ENCODE data around the gene SSH2. TPM values are rescaled to one million over a fixed set of nuclear protein-coding genes. Genes with fewer than 3 reads are reported as not detected.

Gene SSH2
- polyA plus RNA-seq, 3 donors: 31.9 to 66.6 (median 54.0) TPM

DNA sequence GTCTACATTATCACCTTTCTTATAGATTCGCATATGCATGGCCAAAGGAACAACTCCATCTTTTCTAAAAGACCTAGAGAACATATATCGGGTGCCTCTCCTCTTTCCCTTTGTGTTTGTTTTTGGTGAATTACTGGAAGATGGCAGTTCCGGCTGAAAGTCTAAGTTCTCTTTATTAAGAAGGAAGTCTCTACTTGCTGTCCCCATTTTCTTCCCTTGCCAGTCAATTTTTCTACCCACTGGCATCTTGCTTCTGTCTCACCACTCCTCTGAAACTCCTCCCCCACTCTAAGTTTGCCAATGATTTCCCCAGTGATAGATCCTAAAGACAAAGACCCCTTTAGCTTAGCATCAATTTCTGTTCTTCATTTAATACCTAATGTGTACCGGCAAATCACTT lies 213.5 kb downstream of the SSH2 start:
- peak overlapping the region; percentile 2 for H2AFZ ChIP-seq (ENCODE audit: insufficient read depth, low read depth, low read length, poor library complexity, severe bottlenecking)
- peaks cover 0 to 6% (median 0%) of the 10 kb centered on the region in 7 donors for H3K9me3 Mint-ChIP-seq

GRCh38 chr17:29715680-29716079 lies 214.3 kb downstream of the SSH2 start:
- H3K4me1 ChIP-seq (ENCODE audit: control insufficient read depth in 1 of 2, insufficient read depth in 2 of 2, low read length in 2 of 2): peaks cover 83 to 100% of the 10 kb centered on the region in 2 donors
- H3K27ac ChIP-seq (ENCODE audit: low read depth in 1 of 2, low read length in 2 of 2): peak overlapping the region in 1 of 2 donors; percentile 90
- H3K79me2 ChIP-seq (ENCODE audit: insufficient read depth, low read length): peaks cover 97% of the 10 kb centered on the region

More for the DNA sequence above, 213.5 kb downstream of the SSH2 start:
- Histone ChIP-seq H3K4me2 (replicated peaks; ENCODE audit: extremely low read depth, low read length, poor library complexity, severe bottlenecking) (peak overlapping the region; percentile 28), H3K36me3 (replicated peaks in 1 of 2; ENCODE audit: control insufficient read depth in 1 of 2, insufficient read depth in 2 of 2, low read length in 2 of 2) (peaks cover 0 to 11% of the 10 kb centered on the region in 2 donors), H3K27ac (ENCODE audit: low read depth in 1 of 2, low read length in 2 of 2) (peak overlapping the region; percentile 52 to 90), H3K27me3 (ENCODE audit: control insufficient read depth in 2 of 2, insufficient read depth in 2 of 2, low read length in 2 of 2) (no peaks in the 10 kb centered on the region), H3K79me2 (ENCODE audit: insufficient read depth, low read length) (peaks cover 97% of the 10 kb centered on the region), H3K9ac (ENCODE audit: insufficient read depth, low read length, poor library complexity, severe bottlenecking) (no peak overlapping the region), H3K9me3 (replicated peaks in 1 of 2; ENCODE audit: control insufficient read depth in 1 of 2, insufficient read depth in 1 of 2, low read length in 2 of 2) (no peaks in the 10 kb centered on the region), H3K4me3 (replicated peaks in 1 of 3; ENCODE audit: low read depth in 2 of 3, low read length in 3 of 3) (peak overlapping the region in 1 of 3 experiments; percentile 42), H3K4me1 (ENCODE audit: control insufficient read depth in 1 of 2, insufficient read depth in 2 of 2, low read length in 2 of 2) (peaks cover 83 to 100% of the 10 kb centered on the region in 2 donors), H4K20me1 (ENCODE audit: insufficient read depth, low read length) (no peaks in the 10 kb centered on the region)
- TF ChIP-seq, protein P1, sequence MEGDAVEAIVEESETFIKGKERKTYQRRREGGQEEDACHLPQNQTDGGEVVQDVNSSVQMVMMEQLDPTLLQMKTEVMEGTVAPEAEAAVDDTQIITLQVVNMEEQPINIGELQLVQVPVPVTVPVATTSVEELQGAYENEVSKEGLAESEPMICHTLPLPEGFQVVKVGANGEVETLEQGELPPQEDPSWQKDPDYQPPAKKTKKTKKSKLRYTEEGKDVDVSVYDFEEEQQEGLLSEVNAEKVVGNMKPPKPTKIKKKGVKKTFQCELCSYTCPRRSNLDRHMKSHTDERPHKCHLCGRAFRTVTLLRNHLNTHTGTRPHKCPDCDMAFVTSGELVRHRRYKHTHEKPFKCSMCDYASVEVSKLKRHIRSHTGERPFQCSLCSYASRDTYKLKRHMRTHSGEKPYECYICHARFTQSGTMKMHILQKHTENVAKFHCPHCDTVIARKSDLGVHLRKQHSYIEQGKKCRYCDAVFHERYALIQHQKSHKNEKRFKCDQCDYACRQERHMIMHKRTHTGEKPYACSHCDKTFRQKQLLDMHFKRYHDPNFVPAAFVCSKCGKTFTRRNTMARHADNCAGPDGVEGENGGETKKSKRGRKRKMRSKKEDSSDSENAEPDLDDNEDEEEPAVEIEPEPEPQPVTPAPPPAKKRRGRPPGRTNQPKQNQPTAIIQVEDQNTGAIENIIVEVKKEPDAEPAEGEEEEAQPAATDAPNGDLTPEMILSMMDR (IDR thresholded peaks at IDR 0.05): no peak
- Mint-ChIP-seq H3K4me1 (peaks cover 91% of the 10 kb centered on the region), H3K36me3 (peaks cover 40 to 69% of the 10 kb centered on the region in 2 donors), H3K27me3 (ENCODE audit: low read depth in 3 of 3) (peaks cover 0 to 1% (median 0%) of the 10 kb centered on the region in 3 donors), H3K27ac (peak overlapping the region; percentile 87 to 94 (median 91)), H3K4me3 (peak overlapping the region in 1 of 2 donors; percentile 58)
- peak in 2 of 3 donors; percentile 38 to 59 for DNase-seq
- 78% methylated on average over 1 of the region's 4 CpGs for WGBS (ENCODE audit: insufficient coverage)
- intact Hi-C loops (cut with micrococcal nuclease): no loop called here

More at GRCh38 chr17:29715680-29716079, 214.3 kb downstream of the SSH2 start:
- H3K4me2 ChIP-seq (replicated peaks; ENCODE audit: extremely low read depth, low read length, poor library complexity, severe bottlenecking): no peak overlapping the region
- H3K9me3 ChIP-seq (replicated peaks in 1 of 2; ENCODE audit: control insufficient read depth in 1 of 2, insufficient read depth in 1 of 2, low read length in 2 of 2): no peaks in the 10 kb centered on the region
- DNase-seq: no peak
- Mint-ChIP-seq H3K4me3 (no peak overlapping the region), H3K36me3 (peaks cover 40 to 62% of the 10 kb centered on the region in 2 donors), H3K27ac (peak overlapping the region in 6 of 7 donors; percentile 88 to 94 (median 91)), H3K9me3 (peaks cover 0 to 6% (median 0%) of the 10 kb centered on the region in 7 donors), H3K27me3 (ENCODE audit: low read depth in 3 of 3) (peaks cover 0 to 1% (median 0%) of the 10 kb centered on the region in 3 donors), H3K4me1 (peaks cover 91% of the 10 kb centered on the region)
- no peaks in the 10 kb centered on the region for H3K27me3 ChIP-seq (ENCODE audit: control insufficient read depth in 2 of 2, insufficient read depth in 2 of 2, low read length in 2 of 2)
- intact Hi-C loops (cut with micrococcal nuclease): no loop called here
- TF ChIP-seq, protein P1 (IDR thresholded peaks at IDR 0.05): no peak
- 100% methylated on average over 2 of the region's 2 CpGs for WGBS (ENCODE audit: insufficient coverage)
- peak overlapping the region in 1 of 3 experiments; percentile 42 for H3K4me3 ChIP-seq (replicated peaks in 1 of 3; ENCODE audit: low read depth in 2 of 3, low read length in 3 of 3)
- no peak overlapping the region for H3K9ac ChIP-seq (ENCODE audit: insufficient read depth, low read length, poor library complexity, severe bottlenecking)
- H4K20me1 ChIP-seq (ENCODE audit: insufficient read depth, low read length): no peaks in the 10 kb centered on the region
- peak overlapping the region; percentile 2 for H2AFZ ChIP-seq (ENCODE audit: insufficient read depth, low read depth, low read length, poor library complexity, severe bottlenecking)
- H3K36me3 ChIP-seq (replicated peaks in 1 of 2; ENCODE audit: control insufficient read depth in 1 of 2, insufficient read depth in 2 of 2, low read length in 2 of 2): peaks cover 0 to 11% of the 10 kb centered on the region in 2 donors
